KMS-11 (cell line): ENCODE measurements around the gene CMC4.
A peak's percentile ranks its signal among the peaks of the same experiment; 100 is the strongest.

ENCODE experiments used
- H2AFZ ChIP-seq: fragments of 200-600 bp; sonication (generic); 2 replicates; pipeline ENCODE4 v1.6.1; 2016; ENCODE audit warnings: antibody characterized with exemption, mixed run types, low read depth
- H3K27ac ChIP-seq: fragments of 200-600 bp; sonication (generic); 2 replicates; pipeline ENCODE4 v1.6.1; 2016; ENCODE audit warnings: mild to moderate bottlenecking, mixed run types
- H3K27me3 ChIP-seq: fragments of 200-600 bp; sonication (generic); 2 replicates; pipeline ENCODE4 v1.6.1; 2017; ENCODE audit warnings: mild to moderate bottlenecking, low read depth, mixed run types, moderate library complexity; ENCODE audit not compliant: insufficient read depth
- H3K36me3 ChIP-seq: fragments of 200-600 bp; sonication (generic); 2 replicates; pipeline ENCODE4 v1.6.1; 2017; ENCODE audit warnings: mild to moderate bottlenecking, mixed run types; ENCODE audit not compliant: insufficient read depth
- H3K4me1 ChIP-seq: fragments of 200-600 bp; sonication (generic); 2 replicates; pipeline ENCODE4 v1.6.1; 2016; ENCODE audit warnings: mild to moderate bottlenecking, low read depth, mixed run types; ENCODE audit not compliant: poor library complexity, severe bottlenecking
- H3K4me2 ChIP-seq: fragments of 200-600 bp; sonication (generic); 2 replicates; pipeline ENCODE4 v1.7.0; 2016; ENCODE audit warnings: mild to moderate bottlenecking, mixed run types
- H3K4me3 ChIP-seq: fragments of 200-600 bp; sonication (generic); IDR thresholded peaks from 2 replicates; pipeline ENCODE4 v1.6.1; 2017; ENCODE audit warnings: low read depth, low read length, mixed read lengths; ENCODE audit not compliant: insufficient read depth
- H3K79me2 ChIP-seq: fragments of 200-600 bp; sonication (generic); 2 replicates; pipeline ENCODE4 v1.6.1; 2016; ENCODE audit warnings: low read depth, mixed run types; ENCODE audit not compliant: insufficient read depth
- H3K9ac ChIP-seq: fragments of 200-600 bp; sonication (generic); 2 replicates; pipeline ENCODE4 v1.6.1; 2016; ENCODE audit warnings: mild to moderate bottlenecking, mixed run types
- H4K20me1 ChIP-seq: fragments of 200-600 bp; sonication (generic); 2 replicates; pipeline ENCODE4 v1.6.1; 2016; ENCODE audit warnings: mild to moderate bottlenecking, mixed run types; ENCODE audit not compliant: insufficient read depth
- CTCF ChIP-seq: fragments of 200-600 bp; sonication (generic); conservative IDR thresholded peaks from 2 replicates; pipeline ENCODE4 v1.6.1; 2017; ENCODE audit warnings: low read depth, mild to moderate bottlenecking, antibody characterized with exemption, low read length, moderate library complexity, mixed read lengths

The CMC4 gene

DNA sequence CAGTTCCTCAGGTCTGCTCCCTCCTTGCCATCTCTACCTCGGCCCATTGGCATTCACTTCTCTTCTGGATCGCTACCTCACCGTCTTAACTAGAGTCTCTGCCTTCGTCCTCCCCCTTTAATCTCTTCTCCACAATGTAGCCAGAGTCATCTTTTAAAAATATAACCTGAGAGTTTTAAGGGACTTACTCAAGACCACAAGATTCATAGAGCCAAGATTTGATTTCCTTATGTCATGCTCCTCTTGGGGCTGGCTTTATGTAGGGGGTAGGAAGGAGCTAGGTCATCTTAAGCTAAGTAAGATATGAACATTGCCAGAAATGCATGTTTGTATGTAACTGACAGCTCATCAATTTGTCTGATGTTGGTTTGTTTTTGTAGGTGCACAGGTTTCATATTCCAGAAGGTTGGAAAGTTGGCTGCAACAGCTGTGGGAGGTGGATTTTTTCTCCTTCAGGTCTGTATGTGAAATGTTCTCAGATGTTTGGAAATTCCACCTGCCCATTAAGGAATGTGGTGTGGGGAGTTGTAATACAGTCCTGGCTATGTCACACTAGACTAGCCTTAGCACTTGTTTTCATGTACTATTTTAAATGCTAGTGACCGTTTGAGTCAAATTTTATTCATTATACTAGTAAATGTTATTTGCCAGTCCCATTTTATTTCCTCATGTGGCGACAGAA, 24.7 kb downstream of the CMC4 start:
- H3K79me2 ChIP-seq = no peaks in the 10 kb centered on the region
- H3K36me3 ChIP-seq = no peaks in the 10 kb centered on the region
- H3K9ac ChIP-seq = no peak overlapping the region
- H3K4me3 ChIP-seq = no peak overlapping the region
- TF ChIP-seq CTCF = no peak
- no peak overlapping the region for H2AFZ ChIP-seq
- H3K4me1 ChIP-seq = no peaks in the 10 kb centered on the region
- H4K20me1 ChIP-seq = no peaks in the 10 kb centered on the region
- no peaks in the 10 kb centered on the region for H3K27me3 ChIP-seq
- no peak overlapping the region for H3K27ac ChIP-seq
- no peak overlapping the region for H3K4me2 ChIP-seq

GRCh38 chrX:155035688-155036087, 35.2 kb downstream of the CMC4 start:
- H3K27ac ChIP-seq = no peak overlapping the region
- H3K27me3 ChIP-seq = no peaks in the 10 kb centered on the region
- no peak overlapping the region for H3K4me3 ChIP-seq
- no peaks in the 10 kb centered on the region for H4K20me1 ChIP-seq
- no peak for TF ChIP-seq CTCF
- peaks cover 7% of the 10 kb centered on the region; the same call in 1 of the 2 replicates for H3K79me2 ChIP-seq
- H3K9ac ChIP-seq = no peak overlapping the region
- no peak overlapping the region for H3K4me2 ChIP-seq
- no peak overlapping the region for H2AFZ ChIP-seq
- no peaks in the 10 kb centered on the region for H3K36me3 ChIP-seq
- peaks cover 7% of the 10 kb centered on the region for H3K4me1 ChIP-seq

DNA sequence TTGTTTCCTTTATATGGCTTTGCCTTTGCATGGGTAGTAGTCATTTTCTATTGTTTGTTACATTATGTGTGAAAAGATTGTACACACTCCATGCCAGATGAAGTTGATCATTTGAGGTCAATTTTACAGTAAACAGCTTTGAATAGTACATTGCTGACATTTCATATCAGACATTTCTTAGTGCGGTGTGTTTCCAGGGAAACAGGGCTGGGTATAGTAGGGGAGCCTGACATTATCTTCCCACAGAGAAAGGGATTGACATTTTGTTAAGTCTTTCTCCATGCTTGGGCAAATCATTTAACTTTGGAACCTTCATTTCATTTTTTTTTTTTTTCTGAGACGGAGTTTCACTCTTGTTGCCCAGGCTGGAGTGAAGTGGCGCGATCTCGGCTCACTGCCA, 39.3 kb downstream of the CMC4 start:
- Histone ChIP-seq H3K9ac (no peak overlapping the region), H3K4me3 (no peak overlapping the region), H4K20me1 (no peaks in the 10 kb centered on the region), H3K79me2 (peaks cover 18% of the 10 kb centered on the region), H3K36me3 (no peaks in the 10 kb centered on the region), H3K27ac (no peak overlapping the region), H3K4me2 (no peak overlapping the region), H3K27me3 (no peaks in the 10 kb centered on the region), H2AFZ (no peak overlapping the region), H3K4me1 (peaks cover 23% of the 10 kb centered on the region)
- TF ChIP-seq CTCF = no peak

- no peaks in the 10 kb centered on the region for H4K20me1 ChIP-seq
- H2AFZ ChIP-seq = no peak overlapping the region
- H3K4me3 ChIP-seq = no peak overlapping the region
- no peaks in the 10 kb centered on the region for H3K27me3 ChIP-seq
- no peak overlapping the region for H3K9ac ChIP-seq
- peaks cover 18% of the 10 kb centered on the region; the same call in 1 of the 2 replicates for H3K79me2 ChIP-seq
- no peak for TF ChIP-seq CTCF
- peak overlapping the region; percentile 53 for H3K4me2 ChIP-seq
- no peaks in the 10 kb centered on the region for H3K36me3 ChIP-seq
- no peak overlapping the region; the same call in 1 of the 2 replicates for H3K27ac ChIP-seq
- peaks cover 28% of the 10 kb centered on the region for H3K4me1 ChIP-seq
These were observed 42.1 kb downstream of the CMC4 start for GRCh38 chrX:155028877-155029291.
